ENCODE data around the gene FCRL1.

Gene FCRL1

GRCh38 chr1:157798211-157798610 lies 21.7 kb downstream of the FCRL1 start:
- no peak for DNase-seq

- DNase-seq: no peak
Observed at GRCh38 chr1:157785248-157785647, 34.7 kb downstream of the FCRL1 start.

- DNase-seq: no peak
Observed at GRCh38 chr1:157784801-157785200, 35.1 kb downstream of the FCRL1 start.

- no peak for DNase-seq
Observed at GRCh38 chr1:157782931-157783330, 37.0 kb downstream of the FCRL1 start.

GRCh38 chr1:157781048-157781447 lies 38.9 kb downstream of the FCRL1 start:
- DNase-seq: no peak

- DNase-seq: no peak
Observed at GRCh38 chr1:157776971-157777391, 42.9 kb downstream of the FCRL1 start, which contains the start of gene FCRL2. TSS of gene FCRL2 (minus strand) at chr1:157777132. CDS start at chr1:157777073, 59 bp downstream.

GRCh38 chr1:157775101-157775870 lies 44.6 kb downstream of the FCRL1 start:
- DNase-seq: no peak

- no peak for DNase-seq
Observed at GRCh38 chr1:157774412-157774811, 45.5 kb downstream of the FCRL1 start.

GRCh38 chr1:157773493-157774350 lies 46.2 kb downstream of the FCRL1 start:
- DNase-seq: no peak

GRCh38 chr1:157771661-157772425 lies 48.1 kb downstream of the FCRL1 start:
- DNase-seq: no peak

GRCh38 chr1:157770442-157771043 lies 49.4 kb downstream of the FCRL1 start:
- no peak for DNase-seq

GRCh38 chr1:157766792-157767191 lies 53.1 kb downstream of the FCRL1 start:
- no peak for DNase-seq

GRCh38 chr1:157758018-157758417 lies 61.9 kb downstream of the FCRL1 start:
- DNase-seq: no peak

GRCh38 chr1:157753611-157754010 lies 66.3 kb downstream of the FCRL1 start:
- no peak for DNase-seq

GRCh38 chr1:157751283-157751682 lies 68.6 kb downstream of the FCRL1 start:
- DNase-seq: no peak

- no peak for DNase-seq
Observed at GRCh38 chr1:157748262-157748817, 71.6 kb downstream of the FCRL1 start.

Measured in right forelimb (tissue), 1 donor.